D341Med (cell line): ENCODE data around the gene KCNJ4.

ENCODE experiments used
- DNase-seq: peaks from one replicate; pipeline ENCODE4 v3.0.0; 2012; ENCODE audit warnings: low spot score

Gene KCNJ4

DNA sequence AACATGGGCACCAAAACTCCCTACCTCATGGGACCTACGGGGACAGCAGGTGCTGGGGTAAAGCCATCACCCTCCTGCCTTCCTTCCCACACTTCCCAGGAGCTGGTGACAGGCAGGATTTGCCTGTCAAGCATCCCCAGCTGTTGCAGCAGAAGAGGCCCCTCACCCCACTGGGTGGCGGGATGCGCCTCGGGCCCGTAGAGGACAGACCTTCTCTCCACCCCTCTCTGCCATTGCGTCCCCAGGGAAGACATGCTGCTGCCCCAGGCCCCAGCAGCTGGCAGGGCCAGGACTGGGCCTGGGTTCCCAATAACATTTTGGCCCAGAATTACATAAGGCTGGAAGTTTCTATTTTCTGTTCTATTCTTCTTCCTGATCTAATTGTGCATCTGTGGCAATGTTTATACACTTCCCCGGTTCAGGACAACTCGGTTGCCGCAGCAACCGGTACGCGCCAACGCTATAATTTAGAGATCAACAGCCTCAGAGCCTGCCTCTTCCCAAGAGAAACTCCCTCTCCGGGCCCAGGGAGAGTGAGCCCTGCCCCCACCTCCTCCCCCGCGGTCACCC lies 25.4 kb downstream of the KCNJ4 start:
- no peak for DNase-seq

DNA sequence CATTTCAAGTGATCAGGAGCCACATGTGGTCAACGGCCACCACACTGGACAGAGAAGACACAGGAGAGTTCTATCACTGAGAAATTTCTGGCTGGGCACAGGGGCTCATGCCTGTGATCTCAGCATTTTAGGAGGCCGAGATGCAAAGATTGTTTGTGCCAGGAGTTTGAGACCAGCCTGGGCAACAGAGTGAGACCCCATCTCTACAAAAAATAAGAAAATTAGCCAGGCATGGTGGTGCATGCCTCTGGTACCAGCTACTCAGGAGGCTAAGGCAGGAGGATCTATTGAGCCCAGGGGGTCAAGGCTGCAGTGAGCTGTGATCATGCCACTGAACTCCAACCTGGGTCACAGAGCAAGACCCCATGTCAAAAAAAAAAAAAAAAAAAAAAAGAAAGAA lies 26.3 kb downstream of the KCNJ4 start:
- DNase-seq = no peak

DNA sequence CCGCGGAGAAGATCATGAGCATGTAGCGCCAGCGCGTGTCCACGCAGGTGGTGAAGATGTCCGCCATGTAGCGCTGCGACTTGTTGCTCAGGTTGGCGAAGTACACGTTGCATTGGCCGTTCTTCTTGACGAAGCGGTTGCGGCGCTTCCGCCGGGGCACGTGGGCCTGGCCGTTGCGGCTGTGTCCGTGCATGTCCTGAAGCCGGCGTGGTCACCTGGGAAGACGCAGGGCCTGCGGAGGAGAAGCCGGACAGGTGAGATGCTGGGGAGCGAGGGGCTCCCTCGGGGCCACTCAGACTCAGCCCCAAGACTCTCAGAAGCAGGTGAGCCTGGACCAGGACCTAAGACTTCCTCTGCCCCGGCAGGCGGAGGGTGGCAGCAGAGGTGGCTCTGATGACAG lies 27.1 kb downstream of the KCNJ4 start:
- no peak for DNase-seq

DNA sequence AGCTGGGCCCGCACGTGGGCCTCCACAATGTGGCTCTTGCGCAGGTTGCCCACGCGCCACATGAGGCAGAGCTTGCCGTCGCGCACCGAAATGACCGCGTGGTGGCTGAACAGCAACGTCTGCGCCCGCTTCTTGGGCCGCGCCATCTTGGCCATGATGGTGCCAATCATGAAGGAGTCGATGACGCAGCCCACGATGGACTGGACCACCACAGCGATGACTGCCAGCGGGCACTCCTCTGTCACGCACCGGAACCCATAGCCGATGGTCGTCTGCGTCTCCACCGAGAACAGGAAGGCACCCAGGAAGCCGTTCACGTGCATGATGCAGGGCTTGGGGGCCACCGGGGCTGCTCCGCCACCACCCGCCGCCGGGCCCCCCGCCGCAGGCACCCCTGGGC lies 27.5 kb downstream of the KCNJ4 start:
- no peak for DNase-seq

DNA sequence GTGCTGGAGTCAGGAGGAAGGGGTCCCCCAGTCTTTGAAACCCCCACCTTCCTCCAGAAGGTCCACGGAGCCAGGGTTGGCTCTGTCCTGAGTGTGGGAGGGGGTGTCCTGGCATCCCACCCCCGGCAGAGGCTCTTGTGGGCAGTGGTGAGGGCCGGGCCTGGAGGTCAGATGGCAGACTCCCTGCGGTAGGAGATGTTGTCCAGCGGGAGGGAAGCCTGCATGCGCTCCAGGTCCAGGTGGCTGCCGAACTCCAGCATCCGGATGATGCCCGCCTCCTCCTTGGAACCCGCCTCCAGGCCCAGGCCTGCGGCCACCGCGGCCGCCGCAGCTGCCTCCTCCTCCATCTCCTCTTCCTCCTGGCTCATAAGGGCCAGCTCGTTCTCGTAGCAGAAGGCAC lies 28.4 kb downstream of the KCNJ4 start:
- DNase-seq = no peak

DNA sequence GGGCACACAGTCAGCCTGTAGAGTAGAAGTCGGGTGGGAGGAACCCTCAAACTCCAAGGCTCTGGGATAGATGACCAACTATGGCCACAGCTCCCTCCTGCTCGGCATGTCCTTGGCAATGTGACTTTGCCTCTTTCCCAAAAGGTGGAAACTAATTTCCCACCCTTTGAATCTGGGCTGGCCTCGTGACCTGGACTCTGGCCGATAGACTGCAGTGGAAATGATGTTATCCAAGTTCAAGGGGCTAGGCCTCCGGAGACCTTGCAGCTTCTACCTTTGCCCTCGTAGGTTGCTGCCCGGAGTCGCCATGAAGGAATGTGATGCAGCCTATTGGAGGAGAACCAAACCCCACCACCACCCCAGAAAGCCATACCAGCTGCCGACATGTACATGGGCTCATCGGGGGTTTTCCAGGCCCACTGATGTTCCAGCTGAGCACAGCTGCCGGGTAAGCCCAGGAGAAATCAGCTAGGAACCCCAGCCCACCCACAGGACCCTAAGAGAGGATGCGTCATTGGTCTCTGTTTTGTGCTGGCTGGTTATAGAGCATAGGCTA lies 30.4 kb downstream of the KCNJ4 start:
- no peak for DNase-seq

DNA sequence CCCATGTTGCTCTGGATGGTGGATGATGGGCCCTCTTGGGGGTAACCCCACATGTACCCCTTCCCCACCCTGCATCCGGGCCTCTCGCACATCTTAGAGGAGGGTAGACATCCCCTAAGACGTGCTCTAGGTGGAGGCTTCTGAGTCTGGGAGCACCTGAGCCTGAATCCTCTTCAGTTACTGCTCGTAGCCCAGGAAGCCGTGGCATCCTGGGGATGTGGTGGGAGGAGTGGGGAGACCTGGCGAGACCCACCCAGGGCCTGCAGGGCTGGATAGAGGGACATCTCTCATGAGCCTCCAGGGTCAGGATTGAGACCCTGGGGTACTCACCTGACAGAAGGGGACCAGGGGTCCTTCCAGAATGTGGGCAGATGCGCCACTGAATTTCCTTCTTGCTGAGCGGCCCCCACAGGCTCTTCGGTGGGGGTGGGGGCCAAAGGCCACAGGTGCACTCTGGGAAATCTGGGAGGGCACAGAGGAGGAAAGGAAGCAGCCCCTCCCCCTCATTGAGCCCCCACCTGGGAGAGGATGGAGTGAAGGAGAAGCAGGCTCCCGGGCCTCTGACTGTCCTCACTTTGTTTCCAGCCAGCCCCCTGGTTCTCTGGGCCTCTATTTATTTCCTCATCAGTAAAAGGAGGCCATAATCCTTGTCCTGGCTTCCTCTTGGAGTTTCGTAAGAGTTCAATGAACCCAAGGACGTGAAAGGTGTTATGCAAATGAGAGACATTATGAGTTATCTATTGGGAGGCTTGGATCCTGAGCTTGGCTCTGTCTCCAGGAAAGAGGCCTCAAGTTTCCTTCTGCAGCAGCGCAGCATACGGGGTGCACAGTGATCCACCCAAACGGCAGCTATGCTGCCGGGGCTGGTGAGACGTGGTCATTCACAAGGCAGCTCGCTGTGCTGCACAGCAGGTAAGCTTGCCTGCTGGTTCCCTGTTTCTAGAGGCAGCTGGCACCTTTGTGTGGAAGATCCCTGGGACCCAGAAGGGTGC lies 31.2 kb downstream of the KCNJ4 start:
- no peak for DNase-seq

DNA sequence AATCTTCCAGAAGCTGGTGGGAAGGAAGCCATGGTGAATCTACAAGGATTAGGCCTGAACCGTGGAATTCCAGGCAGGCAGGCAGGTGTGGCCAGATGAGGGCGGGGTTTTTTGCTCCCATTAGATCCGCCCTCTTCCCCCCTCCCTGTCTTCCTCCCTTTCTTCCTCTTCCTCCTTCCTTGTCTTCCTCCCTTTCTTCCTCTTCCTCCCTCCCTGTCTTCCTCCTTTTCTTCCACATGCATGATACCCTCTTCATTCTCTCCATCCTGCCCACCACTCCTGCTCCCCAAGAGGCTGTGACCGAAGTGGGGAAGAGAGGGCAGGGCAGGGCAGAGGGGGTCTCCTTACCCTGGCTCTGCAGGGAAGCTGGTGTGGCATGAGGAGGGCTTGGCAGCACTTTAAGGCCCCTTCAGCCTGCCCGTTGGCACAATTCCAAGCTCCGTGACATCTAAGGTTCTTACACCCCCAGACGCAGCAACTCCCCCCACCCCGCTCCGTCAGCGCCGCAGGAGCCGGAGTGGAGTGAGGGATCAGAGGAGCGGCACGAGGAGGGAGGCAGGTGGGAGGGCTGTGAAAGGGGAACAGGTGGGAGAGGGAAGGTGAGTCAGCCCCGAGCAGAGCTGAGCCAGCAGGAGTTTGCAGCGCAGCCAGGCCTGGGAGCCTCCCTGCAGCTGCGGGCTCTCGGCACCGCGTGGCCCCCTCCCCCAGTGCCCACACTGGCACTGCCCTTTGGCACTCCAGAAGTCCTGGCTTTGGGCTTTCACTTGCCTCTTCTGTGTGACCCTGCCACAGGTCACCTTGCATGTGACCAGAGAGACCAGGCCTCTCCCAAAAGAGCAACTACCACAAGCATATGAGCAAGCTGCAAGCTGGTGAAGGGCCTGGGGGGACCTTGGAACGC lies 32.1 kb downstream of the KCNJ4 start:
- DNase-seq = no peak

DNA sequence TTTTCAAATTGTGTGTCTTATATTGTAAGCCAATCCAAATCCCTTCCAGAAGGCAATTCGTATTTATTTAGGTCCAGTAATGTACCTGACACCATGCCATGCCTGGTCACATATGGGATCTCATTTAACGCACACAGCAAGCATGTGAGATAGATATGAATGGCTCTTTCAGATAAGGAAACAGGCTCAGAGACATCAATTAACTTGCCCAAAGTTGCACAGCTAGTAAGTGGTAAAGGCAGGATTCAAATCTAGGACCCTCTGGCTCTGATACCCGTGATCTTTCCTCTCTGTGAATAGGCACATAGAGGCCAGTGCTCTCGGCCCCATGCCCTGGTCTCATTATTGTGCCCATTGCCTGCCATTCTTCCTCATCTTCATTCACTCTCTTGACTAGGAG lies 34.3 kb downstream of the KCNJ4 start:
- DNase-seq = no peak

DNA sequence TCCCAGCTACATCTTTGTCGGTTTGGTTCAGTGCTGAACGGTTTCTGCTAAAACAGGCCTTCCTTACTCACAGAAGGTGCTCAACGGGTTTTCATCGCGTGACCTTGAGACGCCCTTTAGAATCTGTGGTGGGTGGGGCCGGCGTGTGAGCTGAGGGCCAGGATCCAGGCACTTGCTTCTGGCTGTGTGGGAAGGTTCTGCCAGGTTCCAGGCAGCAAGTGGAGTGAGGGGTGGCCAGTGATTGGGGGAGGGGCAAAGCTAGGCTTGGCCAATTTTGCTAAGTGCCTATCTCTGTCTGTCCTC lies 35.2 kb downstream of the KCNJ4 start:
- DNase-seq = no peak

DNA sequence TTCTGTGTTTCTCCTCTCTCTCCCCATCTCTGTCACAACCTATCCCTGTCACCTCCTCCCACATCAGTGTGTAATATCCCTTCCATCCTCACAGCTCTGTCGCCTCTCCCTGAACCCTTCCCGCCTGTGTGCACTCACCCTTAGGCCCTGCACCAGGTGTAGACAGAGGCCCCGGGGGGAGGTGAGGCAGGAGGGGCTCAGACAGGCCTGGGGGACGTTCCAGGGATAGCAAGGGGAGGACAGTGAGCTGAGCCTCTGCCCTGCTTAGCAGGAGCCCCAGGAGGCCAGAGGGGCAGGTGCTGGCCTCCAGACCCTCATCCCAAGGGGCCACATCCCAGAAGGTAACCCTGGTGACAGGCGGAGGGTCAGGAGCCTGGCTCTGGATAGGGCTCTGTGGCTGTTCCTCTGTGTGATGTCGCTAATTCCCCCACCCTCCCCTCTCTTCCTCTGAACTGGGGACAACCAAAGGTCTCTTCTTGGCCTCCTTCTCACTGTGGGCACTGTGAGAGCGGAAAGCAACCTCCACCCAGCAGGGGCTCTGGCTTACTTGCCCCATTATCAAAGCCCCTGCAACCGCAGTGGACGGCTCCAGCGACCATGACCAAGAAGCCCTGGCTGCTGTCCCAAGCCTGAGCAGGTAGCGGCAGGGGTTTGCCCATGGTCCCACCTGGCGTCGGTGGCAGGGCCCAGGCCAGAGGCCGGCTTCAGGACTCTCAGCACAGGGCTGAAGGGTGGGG lies 35.7 kb downstream of the KCNJ4 start:
- peak; percentile 22 for DNase-seq

DNA sequence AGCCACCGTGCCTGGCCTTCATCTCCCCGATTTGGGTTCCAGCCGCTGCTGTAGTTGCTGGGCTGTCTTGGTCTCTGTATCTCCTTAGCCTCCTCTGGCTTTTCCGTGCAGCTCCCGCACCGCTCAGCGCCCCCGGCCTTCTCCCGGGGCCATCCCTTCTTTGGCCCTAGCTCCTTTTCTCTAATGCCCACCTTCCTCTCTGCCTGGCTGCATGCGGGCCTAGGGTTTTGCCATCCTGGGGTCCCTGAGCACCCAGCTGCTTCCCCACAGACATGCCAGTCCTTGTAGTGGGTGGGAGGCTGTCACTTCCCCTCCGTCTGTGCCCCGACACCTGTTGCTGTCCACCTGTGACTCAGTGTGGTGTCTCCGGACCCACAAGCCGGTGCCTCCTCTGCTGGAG lies 36.4 kb downstream of the KCNJ4 start:
- peak; percentile 24 for DNase-seq

DNA sequence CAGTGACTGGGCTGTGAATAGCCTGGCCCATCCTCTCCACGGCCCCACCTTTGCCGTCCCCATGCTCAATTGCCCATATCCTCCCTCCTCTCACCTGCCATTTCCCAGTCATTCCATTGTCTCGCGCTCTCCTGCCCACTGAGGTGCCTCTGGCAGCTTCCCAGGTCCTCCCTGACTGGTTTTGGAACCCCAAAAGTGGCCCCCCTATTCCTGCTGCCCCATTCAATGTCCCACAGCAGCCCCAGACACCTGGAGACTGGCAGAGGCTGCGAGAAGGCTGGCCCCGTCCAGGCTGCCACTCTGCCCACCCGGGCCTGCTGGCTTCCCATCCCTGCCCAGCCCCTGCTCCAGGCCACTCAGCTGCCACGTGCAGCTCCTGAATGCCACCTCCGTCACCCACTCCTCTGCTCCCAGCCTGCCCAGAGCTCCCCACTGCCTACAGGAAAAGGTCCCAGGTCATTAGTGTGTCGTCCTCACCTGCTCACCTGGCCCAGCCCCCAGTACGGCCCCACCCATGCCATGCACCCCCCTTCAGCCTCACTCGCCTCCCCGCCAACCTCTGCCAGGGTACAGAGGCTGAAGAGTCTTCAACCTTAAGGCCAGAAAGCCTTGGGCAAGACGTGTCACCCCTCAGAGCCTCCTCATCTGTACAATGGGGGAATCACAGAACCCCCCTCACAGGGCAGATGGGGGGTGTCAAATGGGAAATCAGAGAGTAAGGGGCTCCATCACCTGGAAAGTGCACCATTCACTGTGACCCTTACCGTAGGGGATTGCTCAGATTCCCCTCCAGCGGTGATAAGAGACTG lies 37.5 kb downstream of the KCNJ4 start:
- DNase-seq = peak; percentile 32

DNA sequence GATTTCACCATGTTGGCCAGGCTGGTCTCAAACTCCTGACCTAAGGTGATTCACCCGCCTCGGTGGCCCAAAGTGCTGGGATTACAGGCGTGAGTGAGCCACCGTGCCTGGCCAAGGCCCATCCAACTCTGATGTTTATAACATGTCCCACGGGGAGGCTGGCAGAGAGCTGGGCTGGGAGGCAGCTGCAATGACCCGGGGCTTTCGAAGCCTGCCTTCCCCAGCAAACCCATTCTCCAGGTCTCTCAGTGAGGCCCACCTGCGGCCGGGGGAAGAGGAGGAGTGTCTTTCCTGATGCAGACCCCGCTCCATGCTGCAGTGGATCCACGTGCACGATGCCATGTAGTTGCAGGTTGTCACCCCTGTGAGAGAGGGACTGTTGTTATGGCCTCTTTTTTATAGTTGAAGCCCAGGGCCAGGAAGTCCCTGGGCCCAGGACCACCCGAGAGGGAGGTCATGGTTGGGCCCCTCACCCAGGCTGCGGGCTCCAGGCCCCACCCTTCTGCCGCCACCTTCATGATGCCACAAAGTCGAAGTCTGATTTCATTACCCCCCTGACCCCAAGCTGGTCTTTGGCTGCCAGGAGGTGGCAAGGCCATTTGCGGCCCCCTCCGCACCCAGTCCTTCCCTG lies 38.3 kb downstream of the KCNJ4 start:
- peak; percentile 25 for DNase-seq

DNA sequence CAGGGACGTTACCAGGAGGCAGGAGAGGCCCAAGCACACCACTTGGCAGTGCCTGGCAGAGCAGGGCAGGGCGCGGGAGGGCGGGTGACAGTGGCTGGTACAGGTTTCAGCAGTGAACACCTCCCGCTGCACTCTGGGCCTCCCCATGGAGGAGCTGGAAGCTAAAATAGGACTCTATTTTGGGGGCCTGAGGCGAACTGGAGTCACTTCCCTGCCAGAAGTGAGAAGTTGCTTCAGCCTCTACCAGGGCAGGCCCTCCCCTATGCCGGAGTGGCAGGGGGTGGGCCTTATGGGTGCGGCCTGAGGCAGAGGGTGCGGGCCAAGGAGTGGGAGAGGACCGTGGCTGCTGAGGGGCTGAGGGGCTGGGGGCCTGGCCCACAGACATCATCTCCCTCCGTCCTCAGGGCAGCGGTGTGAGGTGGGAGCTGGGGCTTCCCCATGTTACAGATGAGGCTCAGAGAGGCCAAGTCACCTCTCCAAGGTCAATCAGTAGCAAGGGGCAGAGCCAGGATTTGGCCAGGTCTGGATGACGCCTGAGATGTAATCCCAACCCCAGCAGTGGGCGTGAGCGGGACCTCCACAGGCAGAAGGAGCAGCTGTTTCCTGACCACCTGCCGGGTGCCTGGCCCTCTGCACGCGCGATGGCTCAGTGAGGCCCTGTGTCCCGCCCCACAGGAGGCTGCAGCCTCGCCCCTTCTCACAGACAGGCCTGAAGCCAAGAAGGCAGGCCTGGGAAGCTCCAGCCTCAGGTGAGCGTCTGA lies 39.3 kb downstream of the KCNJ4 start:
- DNase-seq = peak; percentile 51

DNA sequence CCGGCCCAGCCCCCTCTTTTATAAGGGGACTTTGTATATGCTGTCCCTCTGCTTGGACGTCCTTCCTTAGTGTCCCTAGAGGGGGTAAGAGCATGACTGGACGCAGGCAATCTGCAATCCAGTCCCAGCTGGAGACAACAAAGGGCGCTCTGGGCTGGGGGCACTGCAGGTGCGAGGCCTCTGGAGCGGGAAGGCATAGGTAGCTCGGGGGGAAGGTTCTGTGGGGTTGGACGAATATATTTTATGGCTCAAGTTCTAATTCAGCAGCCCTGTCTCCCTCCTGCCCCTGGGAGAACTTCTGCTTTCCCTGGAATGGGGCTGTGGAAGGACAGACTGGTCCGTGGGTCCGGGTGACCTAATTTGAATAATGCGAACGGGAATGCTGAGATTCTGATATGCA lies 40.0 kb downstream of the KCNJ4 start:
- peak; percentile 8 for DNase-seq

DNA sequence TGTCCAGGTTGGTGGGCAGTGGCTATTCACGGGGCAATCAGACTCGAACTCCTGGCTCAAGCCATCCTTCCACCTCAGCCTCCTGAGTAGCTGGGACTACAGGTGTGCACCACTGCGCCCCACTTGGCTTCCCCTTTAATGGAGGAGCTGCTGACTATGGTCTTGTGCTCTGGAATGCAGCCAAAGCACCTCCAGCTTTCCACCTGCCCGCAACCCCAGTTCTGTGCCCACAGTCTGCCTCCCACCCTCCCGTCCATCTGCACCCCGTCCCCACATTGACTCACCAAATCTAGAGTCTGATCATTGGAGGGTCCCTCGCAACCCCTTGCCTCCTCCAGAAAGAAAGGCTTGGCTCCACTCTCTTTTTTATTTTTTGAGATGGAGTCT lies 41.0 kb downstream of the KCNJ4 start:
- peak; percentile 17 for DNase-seq

DNA sequence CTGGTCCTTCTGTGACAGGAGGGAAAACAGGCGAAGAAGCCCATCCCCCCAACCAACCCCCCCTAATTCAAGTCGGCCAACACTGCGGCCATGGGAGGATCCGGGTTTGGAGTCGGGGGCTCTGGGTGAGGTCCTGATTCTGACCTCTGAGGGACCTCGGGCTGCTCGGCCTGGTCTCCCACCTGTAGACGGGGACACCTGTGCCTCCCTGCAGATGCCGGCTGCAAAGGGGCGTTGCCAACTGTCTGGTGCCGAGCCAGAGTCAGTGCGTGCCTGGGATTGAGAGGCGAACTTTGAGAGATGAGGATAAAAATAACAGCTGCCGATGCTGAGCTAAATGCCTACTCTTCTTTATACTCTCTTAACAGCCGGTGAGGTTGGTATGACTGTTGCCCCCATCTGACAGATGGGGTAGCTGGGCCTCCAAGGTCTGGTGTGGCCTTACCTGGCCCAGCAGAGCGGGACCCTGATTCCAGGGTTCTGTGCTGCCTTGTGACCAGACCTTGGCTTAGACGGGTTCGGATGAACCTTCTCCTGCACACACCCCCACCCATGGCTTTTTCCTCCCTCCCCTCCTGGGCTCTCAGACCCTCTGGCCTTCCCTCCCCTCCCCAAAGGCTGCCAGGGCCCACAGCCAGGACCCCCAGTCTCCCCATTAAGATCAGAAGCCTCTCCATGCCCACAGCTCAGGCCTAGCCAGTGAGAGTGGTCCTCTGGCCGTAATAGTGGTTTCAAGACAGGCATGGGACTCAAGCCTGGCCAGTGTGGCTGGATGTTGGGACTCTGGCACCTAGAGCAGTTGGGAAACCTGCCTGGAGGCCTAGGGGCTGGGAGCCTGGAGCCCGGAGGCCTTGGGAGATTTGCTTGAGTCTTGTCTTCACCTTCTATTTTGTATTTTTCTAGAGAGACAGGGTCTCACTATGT lies 41.7 kb downstream of the KCNJ4 start:
- peak; percentile 64 for DNase-seq
